Measurements from ENCODE around the gene ASCL3.

DNA sequence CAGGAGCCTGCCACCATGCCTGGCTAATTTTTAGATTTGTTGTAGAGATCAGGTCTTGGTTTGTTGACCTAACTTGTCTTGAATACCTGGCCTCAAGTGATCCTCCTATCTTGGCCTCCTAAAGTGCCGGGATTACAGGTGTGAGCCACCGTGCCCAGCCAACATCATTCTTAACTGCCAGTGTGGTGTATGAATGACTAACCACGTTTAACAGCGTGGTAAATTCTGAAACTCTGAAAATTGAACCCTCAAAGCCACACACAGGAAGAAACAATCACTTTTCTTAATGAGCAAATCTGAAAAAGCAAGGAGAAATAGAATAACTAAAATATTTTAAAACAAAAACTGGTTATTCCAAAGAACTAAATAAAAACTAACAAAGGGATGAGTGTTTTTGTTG is 14.0 kb upstream of the ASCL3 start:
- TF ChIP-seq, protein P1, sequence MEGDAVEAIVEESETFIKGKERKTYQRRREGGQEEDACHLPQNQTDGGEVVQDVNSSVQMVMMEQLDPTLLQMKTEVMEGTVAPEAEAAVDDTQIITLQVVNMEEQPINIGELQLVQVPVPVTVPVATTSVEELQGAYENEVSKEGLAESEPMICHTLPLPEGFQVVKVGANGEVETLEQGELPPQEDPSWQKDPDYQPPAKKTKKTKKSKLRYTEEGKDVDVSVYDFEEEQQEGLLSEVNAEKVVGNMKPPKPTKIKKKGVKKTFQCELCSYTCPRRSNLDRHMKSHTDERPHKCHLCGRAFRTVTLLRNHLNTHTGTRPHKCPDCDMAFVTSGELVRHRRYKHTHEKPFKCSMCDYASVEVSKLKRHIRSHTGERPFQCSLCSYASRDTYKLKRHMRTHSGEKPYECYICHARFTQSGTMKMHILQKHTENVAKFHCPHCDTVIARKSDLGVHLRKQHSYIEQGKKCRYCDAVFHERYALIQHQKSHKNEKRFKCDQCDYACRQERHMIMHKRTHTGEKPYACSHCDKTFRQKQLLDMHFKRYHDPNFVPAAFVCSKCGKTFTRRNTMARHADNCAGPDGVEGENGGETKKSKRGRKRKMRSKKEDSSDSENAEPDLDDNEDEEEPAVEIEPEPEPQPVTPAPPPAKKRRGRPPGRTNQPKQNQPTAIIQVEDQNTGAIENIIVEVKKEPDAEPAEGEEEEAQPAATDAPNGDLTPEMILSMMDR (IDR thresholded peaks at IDR 0.05; ENCODE audit: low read length): no peak
- TF ChIP-seq EZH2 (IDR thresholded peaks at IDR 0.05; ENCODE audit: borderline replicate concordance, low read length): no peak

Data from OCI-LY1 (cell line).